ENCODE measurements around the gene ADRA2B. TPM values are rescaled to one million over a fixed set of nuclear protein-coding genes. Genes with fewer than 3 reads are reported as not detected.

Gene ADRA2B
- total RNA-seq (2021; ENCODE audit: unreplicated experiment): 0.28 TPM
- 0.25 TPM for polyA plus RNA-seq (2012; ENCODE audit: insufficient read length)
- not detected for Bru-seq, nascent RNA
- percentile 29 among the genes with signal in this experiment for BruChase-seq, experiment 1, labeled RNA remaining after a 2-hour chase
- percentile 25 among the genes with signal in this experiment for BruChase-seq, experiment 2, labeled RNA remaining after a 6-hour chase
- long read RNA-seq: 0 reads

DNA sequence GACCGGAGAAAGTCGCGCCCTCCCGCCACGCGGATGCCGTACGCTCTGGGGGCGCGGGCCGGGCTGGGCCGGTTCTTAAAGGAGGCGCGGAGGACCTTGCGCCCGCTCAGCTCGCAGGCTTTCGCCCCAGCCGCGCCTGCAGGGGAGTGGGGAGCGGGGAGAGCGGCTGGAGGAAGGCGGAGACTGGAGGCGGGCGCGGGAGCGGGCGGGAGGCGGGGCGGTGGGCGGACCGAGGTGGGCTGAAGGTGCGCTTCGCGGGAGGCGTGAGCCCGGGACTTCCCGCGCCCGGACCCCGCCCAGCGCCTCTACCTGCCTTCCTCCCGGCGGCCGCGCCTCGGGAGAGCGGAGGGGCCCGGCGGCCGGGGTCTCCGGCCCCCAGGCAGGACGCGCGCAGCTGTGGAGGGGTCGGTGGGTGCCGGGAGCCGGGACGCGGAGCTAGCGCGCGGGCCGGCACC lies at the start of gene ADRA2B:
Gene ADRA2B (minus strand): TSS at position 148 of the 455 bp plus-strand sequence. CDS start 422 bp downstream, outside the sequence.
- TF ChIP-seq SIN3A (IDR thresholded peaks at IDR 0.05; ENCODE audit: borderline replicate concordance, insufficient read depth, low read depth, low read length): no peak
- TF ChIP-seq, protein P1, sequence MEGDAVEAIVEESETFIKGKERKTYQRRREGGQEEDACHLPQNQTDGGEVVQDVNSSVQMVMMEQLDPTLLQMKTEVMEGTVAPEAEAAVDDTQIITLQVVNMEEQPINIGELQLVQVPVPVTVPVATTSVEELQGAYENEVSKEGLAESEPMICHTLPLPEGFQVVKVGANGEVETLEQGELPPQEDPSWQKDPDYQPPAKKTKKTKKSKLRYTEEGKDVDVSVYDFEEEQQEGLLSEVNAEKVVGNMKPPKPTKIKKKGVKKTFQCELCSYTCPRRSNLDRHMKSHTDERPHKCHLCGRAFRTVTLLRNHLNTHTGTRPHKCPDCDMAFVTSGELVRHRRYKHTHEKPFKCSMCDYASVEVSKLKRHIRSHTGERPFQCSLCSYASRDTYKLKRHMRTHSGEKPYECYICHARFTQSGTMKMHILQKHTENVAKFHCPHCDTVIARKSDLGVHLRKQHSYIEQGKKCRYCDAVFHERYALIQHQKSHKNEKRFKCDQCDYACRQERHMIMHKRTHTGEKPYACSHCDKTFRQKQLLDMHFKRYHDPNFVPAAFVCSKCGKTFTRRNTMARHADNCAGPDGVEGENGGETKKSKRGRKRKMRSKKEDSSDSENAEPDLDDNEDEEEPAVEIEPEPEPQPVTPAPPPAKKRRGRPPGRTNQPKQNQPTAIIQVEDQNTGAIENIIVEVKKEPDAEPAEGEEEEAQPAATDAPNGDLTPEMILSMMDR (IDR thresholded peaks at IDR 0.05): no peak
- no peak for TF ChIP-seq TCF7L2 (IDR thresholded peaks at IDR 0.05; ENCODE audit: low read depth, low read length)
- TF ChIP-seq, protein P2, sequence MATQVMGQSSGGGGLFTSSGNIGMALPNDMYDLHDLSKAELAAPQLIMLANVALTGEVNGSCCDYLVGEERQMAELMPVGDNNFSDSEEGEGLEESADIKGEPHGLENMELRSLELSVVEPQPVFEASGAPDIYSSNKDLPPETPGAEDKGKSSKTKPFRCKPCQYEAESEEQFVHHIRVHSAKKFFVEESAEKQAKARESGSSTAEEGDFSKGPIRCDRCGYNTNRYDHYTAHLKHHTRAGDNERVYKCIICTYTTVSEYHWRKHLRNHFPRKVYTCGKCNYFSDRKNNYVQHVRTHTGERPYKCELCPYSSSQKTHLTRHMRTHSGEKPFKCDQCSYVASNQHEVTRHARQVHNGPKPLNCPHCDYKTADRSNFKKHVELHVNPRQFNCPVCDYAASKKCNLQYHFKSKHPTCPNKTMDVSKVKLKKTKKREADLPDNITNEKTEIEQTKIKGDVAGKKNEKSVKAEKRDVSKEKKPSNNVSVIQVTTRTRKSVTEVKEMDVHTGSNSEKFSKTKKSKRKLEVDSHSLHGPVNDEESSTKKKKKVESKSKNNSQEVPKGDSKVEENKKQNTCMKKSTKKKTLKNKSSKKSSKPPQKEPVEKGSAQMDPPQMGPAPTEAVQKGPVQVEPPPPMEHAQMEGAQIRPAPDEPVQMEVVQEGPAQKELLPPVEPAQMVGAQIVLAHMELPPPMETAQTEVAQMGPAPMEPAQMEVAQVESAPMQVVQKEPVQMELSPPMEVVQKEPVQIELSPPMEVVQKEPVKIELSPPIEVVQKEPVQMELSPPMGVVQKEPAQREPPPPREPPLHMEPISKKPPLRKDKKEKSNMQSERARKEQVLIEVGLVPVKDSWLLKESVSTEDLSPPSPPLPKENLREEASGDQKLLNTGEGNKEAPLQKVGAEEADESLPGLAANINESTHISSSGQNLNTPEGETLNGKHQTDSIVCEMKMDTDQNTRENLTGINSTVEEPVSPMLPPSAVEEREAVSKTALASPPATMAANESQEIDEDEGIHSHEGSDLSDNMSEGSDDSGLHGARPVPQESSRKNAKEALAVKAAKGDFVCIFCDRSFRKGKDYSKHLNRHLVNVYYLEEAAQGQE (IDR thresholded peaks at IDR 0.05; ENCODE audit: insufficient read depth in 1 of 2, low read depth in 2 of 2, low read length in 1 of 2): no peak
- no peak for TF ChIP-seq POLR2AphosphoS5 (IDR thresholded peaks at IDR 0.05; ENCODE audit: low read depth, low read length)
- no TSS peak for BruUV-seq (replicated peaks)
- Histone ChIP-seq H3K27ac (ENCODE audit: low read length) (no peak within 1 kb of the TSS), H3K4me1 (ENCODE audit: control insufficient read depth, insufficient read depth, low read length) (no peaks in the 10 kb centered on the region), H3K4me3 (ENCODE audit: low read depth in 2 of 2, low read length in 2 of 2) (peak within 1 kb of the TSS; percentile 33 to 44), H3K36me3 (ENCODE audit: control insufficient read depth, insufficient read depth, low read length) (no peaks in the 10 kb centered on the region), H3K27me3 (ENCODE audit: control insufficient read depth, insufficient read depth, low read length) (no peaks in the 10 kb centered on the region; the same call in 1 of the 2 replicates), H3K9me3 (ENCODE audit: control insufficient read depth, insufficient read depth, low read depth, low read length) (no peaks in the 10 kb centered on the region)
- ATAC-seq: peak; percentile 78
- intact Hi-C loops (cut with micrococcal nuclease; ENCODE audit: unreplicated experiment) (no loop called here), in situ Hi-C loops (cut with HindIII; ENCODE audit: low pct_unique_long_range_greater_than_20kb, low sequenced_read_pairs) (no loop called here)
- ChIA-PET CTCF (interaction anchor here (1.1 to 3.0 kb wide), 3 partner anchors 21 to 94 kb away, joined by 3 to 11 read pairs (median 5); no protein-coding TSS in a partner anchor), POLR2A (no interaction called here)
- DNase-seq (ENCODE audit: low read depth, low spot score): no peak

DNA sequence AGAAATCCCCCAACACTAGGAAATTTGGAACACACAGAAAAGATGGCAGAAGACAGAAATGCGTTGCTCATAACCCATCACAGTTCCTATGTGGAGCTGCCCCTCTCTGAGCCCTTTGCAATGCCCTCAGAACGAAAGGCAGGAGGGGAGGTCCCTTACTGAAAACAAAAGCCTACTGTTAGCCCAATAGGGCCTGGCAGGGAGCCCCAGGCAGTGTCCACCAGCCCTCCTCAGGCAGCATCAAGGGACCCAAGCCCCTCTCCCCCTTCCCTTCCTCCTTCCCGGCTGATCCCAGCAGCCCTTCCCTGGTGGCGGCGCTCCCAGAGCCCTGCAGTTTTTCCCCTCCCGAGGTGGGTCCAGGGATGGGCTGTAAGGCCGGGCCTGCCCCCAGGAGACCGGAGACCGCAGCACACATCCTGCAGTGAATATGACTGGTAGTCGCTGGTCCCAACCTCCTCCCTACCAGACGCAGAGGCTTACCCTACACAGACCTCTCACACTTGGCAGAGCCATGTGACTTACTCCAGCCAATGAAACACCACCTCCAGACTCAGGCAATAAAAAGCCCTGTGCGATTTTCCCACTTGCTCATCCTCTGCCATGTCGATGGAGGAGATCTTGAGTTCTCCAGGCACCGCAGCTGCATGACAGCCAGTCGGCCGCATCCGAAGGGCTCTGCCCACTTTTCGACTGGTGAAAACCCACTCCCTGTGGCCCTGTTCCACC lies 48.3 kb upstream of the ADRA2B start:
- TF ChIP-seq, protein P2 (IDR thresholded peaks at IDR 0.05; ENCODE audit: insufficient read depth in 1 of 2, low read depth in 2 of 2, low read length in 1 of 2): no peak
- TF ChIP-seq POLR2AphosphoS5 (IDR thresholded peaks at IDR 0.05; ENCODE audit: low read depth, low read length) (no peak), SIN3A (IDR thresholded peaks at IDR 0.05; ENCODE audit: borderline replicate concordance, insufficient read depth, low read depth, low read length) (no peak), TCF7L2 (IDR thresholded peaks at IDR 0.05; ENCODE audit: low read depth, low read length) (no peak)
- TF ChIP-seq, protein P1 (IDR thresholded peaks at IDR 0.05): no peak
- DNase-seq (ENCODE audit: low read depth, low spot score) (no peak), ATAC-seq (peak; percentile 55; the same call in 1 of the 2 replicates)
- ChIA-PET POLR2A (no interaction called here), CTCF (interaction anchor here (0.5 kb wide), 1 partner anchor 17 kb away, joined by 3 read pairs; no protein-coding TSS in a partner anchor)
- in situ Hi-C loops (cut with HindIII; ENCODE audit: low pct_unique_long_range_greater_than_20kb, low sequenced_read_pairs) (loop anchor here (25.0 kb wide), 1 partner anchor 98 kb away; the partner anchor contains the start of genes CIAO1 and TMEM127), intact Hi-C loops (cut with micrococcal nuclease; ENCODE audit: unreplicated experiment) (no loop called here)
- H3K4me3 ChIP-seq (ENCODE audit: low read depth in 2 of 2, low read length in 2 of 2): no peak overlapping the region
- H3K4me1 ChIP-seq (ENCODE audit: control insufficient read depth, insufficient read depth, low read length): no peaks in the 10 kb centered on the region
- no peaks in the 10 kb centered on the region for H3K9me3 ChIP-seq (ENCODE audit: control insufficient read depth, insufficient read depth, low read depth, low read length)
- BruUV-seq (replicated peaks): no TSS peak
- no peaks in the 10 kb centered on the region for H3K36me3 ChIP-seq (ENCODE audit: control insufficient read depth, insufficient read depth, low read length)
- H3K27me3 ChIP-seq (ENCODE audit: control insufficient read depth, insufficient read depth, low read length): no peaks in the 10 kb centered on the region
- no peak overlapping the region for H3K27ac ChIP-seq (ENCODE audit: low read length)
